ENCODE measurements around the gene WIZ. TPM values are rescaled to one million over a fixed set of nuclear protein-coding genes. Genes with fewer than 3 reads are reported as not detected.

The WIZ gene
- total RNA-seq, 1 donor from 2014 or later: 36.5 TPM

- DNase-seq: no peak
- H3K27me3 Mint-ChIP-seq: no peaks in the 10 kb centered on the region
Measured at GRCh38 chr19:15456871-15457700, 7.3 kb upstream of the WIZ start.

GRCh38 chr19:15456441-15456840 is 6.7 kb upstream of the WIZ start:
- Mint-ChIP-seq H3K9me3 (no peaks in the 10 kb centered on the region), H3K27me3 (no peaks in the 10 kb centered on the region), H3K4me1 (peaks cover 17% of the 10 kb centered on the region), H3K36me3 (ENCODE audit: low read depth) (peaks cover 68% of the 10 kb centered on the region), H3K27ac (no peak overlapping the region), H3K4me3 (no peak overlapping the region)
- intact Hi-C loops (cut with micrococcal nuclease): no loop called here
- DNase-seq: no peak

More at GRCh38 chr19:15456871-15457700, 7.3 kb upstream of the WIZ start:
- Mint-ChIP-seq H3K36me3 (ENCODE audit: low read depth) (peaks cover 68% of the 10 kb centered on the region), H3K4me3 (no peak overlapping the region), H3K27ac (no peak overlapping the region), H3K9me3 (no peaks in the 10 kb centered on the region), H3K4me1 (peaks cover 20% of the 10 kb centered on the region)
- intact Hi-C loops (cut with micrococcal nuclease): no loop called here

- intact Hi-C loops (cut with micrococcal nuclease): no loop called here
- Mint-ChIP-seq H3K4me3 (no peak overlapping the region), H3K4me1 (peaks cover 19% of the 10 kb centered on the region), H3K9me3 (no peaks in the 10 kb centered on the region), H3K27ac (no peak overlapping the region), H3K27me3 (no peaks in the 10 kb centered on the region), H3K36me3 (ENCODE audit: low read depth) (peaks cover 70% of the 10 kb centered on the region)
- no peak for DNase-seq
Measured at GRCh38 chr19:15455996-15456395, 6.2 kb upstream of the WIZ start.

- intact Hi-C loops (cut with micrococcal nuclease): no loop called here
- H3K27ac Mint-ChIP-seq: peak overlapping the region; percentile 41
- H3K4me1 Mint-ChIP-seq: peaks cover 24% of the 10 kb centered on the region
- H3K4me3 Mint-ChIP-seq: no peak overlapping the region
- H3K36me3 Mint-ChIP-seq (ENCODE audit: low read depth): peaks cover 64% of the 10 kb centered on the region
- H3K9me3 Mint-ChIP-seq: peaks cover 6% of the 10 kb centered on the region
- no peaks in the 10 kb centered on the region for H3K27me3 Mint-ChIP-seq
- DNase-seq: no peak
Measured at GRCh38 chr19:15453906-15454860, 4.4 kb upstream of the WIZ start.

- no peak for DNase-seq
- H3K36me3 Mint-ChIP-seq (ENCODE audit: low read depth): peaks cover 67% of the 10 kb centered on the region
- peaks cover 30% of the 10 kb centered on the region for H3K4me1 Mint-ChIP-seq
- intact Hi-C loops (cut with micrococcal nuclease): no loop called here
- H3K4me3 Mint-ChIP-seq: no peak overlapping the region
- no peaks in the 10 kb centered on the region for H3K27me3 Mint-ChIP-seq
- peaks cover 6% of the 10 kb centered on the region for H3K9me3 Mint-ChIP-seq
- no peak overlapping the region for H3K27ac Mint-ChIP-seq
Measured at GRCh38 chr19:15453091-15453578, 3.4 kb upstream of the WIZ start.

- Mint-ChIP-seq H3K9me3 (peaks cover 6% of the 10 kb centered on the region), H3K4me3 (no peak overlapping the region), H3K27me3 (no peaks in the 10 kb centered on the region), H3K4me1 (peaks cover 30% of the 10 kb centered on the region), H3K27ac (peak overlapping the region; percentile 37), H3K36me3 (ENCODE audit: low read depth) (peaks cover 63% of the 10 kb centered on the region)
- intact Hi-C loops (cut with micrococcal nuclease): no loop called here
- DNase-seq: peak; percentile 80
Measured at GRCh38 chr19:15452111-15453047, 2.6 kb upstream of the WIZ start.

GRCh38 chr19:15450528-15450890 is 753 bp upstream of the WIZ start:
- Mint-ChIP-seq H3K4me1 (peaks cover 30% of the 10 kb centered on the region), H3K27ac (peak overlapping the region; percentile 92), H3K27me3 (no peaks in the 10 kb centered on the region), H3K9me3 (peaks cover 6% of the 10 kb centered on the region), H3K4me3 (peak overlapping the region; percentile 74), H3K36me3 (ENCODE audit: low read depth) (peaks cover 50% of the 10 kb centered on the region)
- DNase-seq: no peak
- intact Hi-C loops (cut with micrococcal nuclease): no loop called here

GRCh38 chr19:15448778-15449619 is 757 bp downstream of the WIZ start:
- intact Hi-C loops (cut with micrococcal nuclease): no loop called here
- Mint-ChIP-seq H3K36me3 (ENCODE audit: low read depth) (peaks cover 36% of the 10 kb centered on the region), H3K27me3 (no peaks in the 10 kb centered on the region), H3K9me3 (peaks cover 6% of the 10 kb centered on the region), H3K4me3 (peak overlapping the region; percentile 73), H3K4me1 (peaks cover 30% of the 10 kb centered on the region), H3K27ac (peak overlapping the region; percentile 52)
- no peak for DNase-seq

- no peaks in the 10 kb centered on the region for H3K27me3 Mint-ChIP-seq
- peaks cover 26% of the 10 kb centered on the region for H3K4me1 Mint-ChIP-seq
- no peak for DNase-seq
- H3K27ac Mint-ChIP-seq: peak overlapping the region; percentile 52
- peak overlapping the region; percentile 73 for H3K4me3 Mint-ChIP-seq
- H3K9me3 Mint-ChIP-seq: peaks cover 6% of the 10 kb centered on the region
- intact Hi-C loops (cut with micrococcal nuclease): no loop called here
- H3K36me3 Mint-ChIP-seq (ENCODE audit: low read depth): peaks cover 30% of the 10 kb centered on the region
Measured at GRCh38 chr19:15448044-15448777, 1.5 kb downstream of the WIZ start.

- no peak overlapping the region for H3K4me3 Mint-ChIP-seq
- H3K27ac Mint-ChIP-seq: no peak overlapping the region
- no peak for DNase-seq
- H3K4me1 Mint-ChIP-seq: peaks cover 22% of the 10 kb centered on the region
- intact Hi-C loops (cut with micrococcal nuclease): no loop called here
- peaks cover 6% of the 10 kb centered on the region for H3K9me3 Mint-ChIP-seq
- H3K36me3 Mint-ChIP-seq (ENCODE audit: low read depth): peaks cover 25% of the 10 kb centered on the region
- H3K27me3 Mint-ChIP-seq: no peaks in the 10 kb centered on the region
Measured at GRCh38 chr19:15447057-15447456, 2.7 kb downstream of the WIZ start.

- H3K36me3 Mint-ChIP-seq (ENCODE audit: low read depth): peaks cover 14% of the 10 kb centered on the region
- intact Hi-C loops (cut with micrococcal nuclease): no loop called here
- no peak overlapping the region for H3K27ac Mint-ChIP-seq
Measured at GRCh38 chr19:15445807-15446376, 3.9 kb downstream of the WIZ start.

GRCh38 chr19:15445227-15445605 is 4.5 kb downstream of the WIZ start:
- intact Hi-C loops (cut with micrococcal nuclease): no loop called here
- Mint-ChIP-seq H3K9me3 (peaks cover under 1% of the 10 kb centered on the region), H3K27ac (no peak overlapping the region), H3K36me3 (ENCODE audit: low read depth) (peaks cover 8% of the 10 kb centered on the region), H3K27me3 (no peaks in the 10 kb centered on the region), H3K4me1 (peaks cover 8% of the 10 kb centered on the region), H3K4me3 (no peak overlapping the region)
- no peak for DNase-seq

More at GRCh38 chr19:15445807-15446376, 3.9 kb downstream of the WIZ start:
- Mint-ChIP-seq H3K4me3 (no peak overlapping the region), H3K4me1 (peaks cover 14% of the 10 kb centered on the region), H3K27me3 (no peaks in the 10 kb centered on the region), H3K9me3 (peaks cover 6% of the 10 kb centered on the region)
- DNase-seq: no peak

Measured in activated CD4-positive, alpha-beta T cell treated with anti-CD3 and anti-CD28 coated beads, Interleukin-2, amount 10 ng/mL, durations not matched to agents 24 days and 14 days (primary cell).